Gastrocnemius medialis (tissue), 4 donors: ENCODE measurements around the gene PRKD1.

Experiments used
- POLR2A ChIP-seq, 2 donors: fragments of 450-650 bp; IDR thresholded peaks; one replicate each; pipeline ENCODE4 v1.6.1; 2017; ENCODE audit warnings: antibody characterized with exemption in 2 of 2, mild to moderate bottlenecking in 2 of 2, moderate library complexity in 2 of 2
- TF ChIP-seq, protein P1 (sequence below), 5 experiments: fragments of 450-650 bp in 3 of 5; fragments of 200-600 bp in 2 of 5; sonication (generic) in 2 of 5; IDR thresholded peaks in 4 of 5; conservative IDR thresholded peaks in 1 of 5; 1 replicate in 4 of 5; 2 replicates in 1 of 5; pipeline ENCODE4 v1.5.1; 2016 to 2019; ENCODE audit warnings: antibody characterized with exemption in 5 of 5, mild to moderate bottlenecking in 3 of 5, moderate library complexity in 3 of 5

DNA sequence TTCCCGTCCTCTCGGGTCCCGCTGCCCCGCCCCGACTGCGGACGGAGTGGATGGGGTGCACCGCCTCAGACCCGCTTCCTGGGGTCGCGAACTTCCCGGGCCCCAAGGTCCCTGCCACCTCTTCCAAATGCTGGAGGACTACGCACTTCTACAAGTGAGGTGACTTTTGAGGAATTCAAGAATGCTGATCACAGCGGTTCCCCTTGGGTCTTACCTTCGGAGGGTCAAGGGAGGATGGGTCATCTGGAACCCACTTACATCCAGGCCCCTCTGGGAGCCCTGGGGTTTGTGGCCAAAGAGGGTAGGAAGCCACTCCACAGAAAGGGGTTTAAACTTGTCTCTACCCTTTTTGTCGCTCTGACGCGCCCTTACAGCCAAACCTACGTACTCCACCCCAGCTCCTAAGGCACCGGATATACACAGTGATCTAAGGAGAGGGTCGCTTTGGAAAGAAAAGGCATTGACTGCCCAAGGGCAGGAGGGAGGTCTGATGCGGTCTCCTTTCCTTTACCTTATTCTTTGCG lies 532 bp upstream of the PRKD1 start:
- TF ChIP-seq, protein P1, sequence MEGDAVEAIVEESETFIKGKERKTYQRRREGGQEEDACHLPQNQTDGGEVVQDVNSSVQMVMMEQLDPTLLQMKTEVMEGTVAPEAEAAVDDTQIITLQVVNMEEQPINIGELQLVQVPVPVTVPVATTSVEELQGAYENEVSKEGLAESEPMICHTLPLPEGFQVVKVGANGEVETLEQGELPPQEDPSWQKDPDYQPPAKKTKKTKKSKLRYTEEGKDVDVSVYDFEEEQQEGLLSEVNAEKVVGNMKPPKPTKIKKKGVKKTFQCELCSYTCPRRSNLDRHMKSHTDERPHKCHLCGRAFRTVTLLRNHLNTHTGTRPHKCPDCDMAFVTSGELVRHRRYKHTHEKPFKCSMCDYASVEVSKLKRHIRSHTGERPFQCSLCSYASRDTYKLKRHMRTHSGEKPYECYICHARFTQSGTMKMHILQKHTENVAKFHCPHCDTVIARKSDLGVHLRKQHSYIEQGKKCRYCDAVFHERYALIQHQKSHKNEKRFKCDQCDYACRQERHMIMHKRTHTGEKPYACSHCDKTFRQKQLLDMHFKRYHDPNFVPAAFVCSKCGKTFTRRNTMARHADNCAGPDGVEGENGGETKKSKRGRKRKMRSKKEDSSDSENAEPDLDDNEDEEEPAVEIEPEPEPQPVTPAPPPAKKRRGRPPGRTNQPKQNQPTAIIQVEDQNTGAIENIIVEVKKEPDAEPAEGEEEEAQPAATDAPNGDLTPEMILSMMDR (IDR thresholded peaks at IDR 0.05 in 4 of 5, conservative IDR thresholded peaks at IDR 0.05 in 1 of 5): no peak
- TF ChIP-seq POLR2A (IDR thresholded peaks at IDR 0.05): no peak
